Measurements from ENCODE around the gene UBTD1. TPM values are rescaled to one million over a fixed set of nuclear protein-coding genes. Genes with fewer than 3 reads are reported as not detected.
A peak's percentile ranks its signal among the peaks of the same experiment; 100 is the strongest.

UBTD1 gene
- total RNA-seq, 1 experiment from 2014 or later = 19.0 TPM

DNA sequence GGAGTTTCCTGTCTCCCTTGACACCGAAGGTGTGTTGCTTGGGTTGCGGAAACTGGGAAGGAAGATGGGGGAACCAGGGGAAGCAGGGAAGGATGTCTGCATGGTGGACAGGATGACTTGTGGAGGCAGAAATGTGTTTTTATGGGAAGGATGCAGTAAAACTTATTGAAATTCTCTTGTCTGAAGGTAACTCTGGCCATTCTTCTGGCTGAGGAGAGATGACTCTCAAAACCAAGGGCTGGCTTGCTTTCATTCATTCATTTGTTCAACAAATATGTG is 1.5 kb downstream of the UBTD1 start:
- H4K20me1 ChIP-seq (ENCODE audit: control insufficient read depth, insufficient read depth, insufficient read length) = no peaks in the 10 kb centered on the region
- H3K27ac Mint-ChIP-seq = no peak overlapping the region

More for the DNA sequence above, 1.5 kb downstream of the UBTD1 start:
- Histone ChIP-seq H2BK12ac (ENCODE audit: insufficient read length, low read depth, low read length) (no peak overlapping the region), H4K91ac (ENCODE audit: insufficient read length, low read depth, low read length) (no peak overlapping the region), H4K8ac (replicated peaks; ENCODE audit: insufficient read length, low read depth, low read length) (no peak overlapping the region), H3K18ac (ENCODE audit: insufficient read length, low read depth, low read length) (no peak overlapping the region), H2BK20ac (ENCODE audit: low read depth, low read length, poor library complexity, severe bottlenecking) (no peak overlapping the region), H3K4me2 (ENCODE audit: insufficient read depth, insufficient read length, low read length) (peak overlapping the region; percentile 97), H3K4me1 (ENCODE audit: insufficient read depth, low read length) (no peaks in the 10 kb centered on the region; the same call in 1 of the 2 replicates), H3K4ac (ENCODE audit: low read depth, low read length) (no peak overlapping the region), H3K56ac (ENCODE audit: insufficient read length, low read depth, low read length) (no peak overlapping the region), H3K9me3 (ENCODE audit: control insufficient read depth, low read depth, low read length) (no peaks in the 10 kb centered on the region), H3K23me2 (ENCODE audit: insufficient read length, low read depth, low read length, poor library complexity, severe bottlenecking) (peaks cover 14% of the 10 kb centered on the region), H2BK120ac (ENCODE audit: low read depth, low read length, poor library complexity, severe bottlenecking) (no peak overlapping the region), H3T11ph (ENCODE audit: low read length) (no peak overlapping the region), H2AK5ac (ENCODE audit: insufficient read length, low read length) (no peak overlapping the region), H3K27ac (ENCODE audit: insufficient read length, low read depth, low read length) (no peak overlapping the region), H3K23ac (ENCODE audit: insufficient read length, low read depth, low read length) (no peak overlapping the region), H4K5ac (ENCODE audit: insufficient read length, low read depth, low read length) (no peak overlapping the region), H3K79me2 (ENCODE audit: insufficient read depth, low read length) (peaks cover 6% of the 10 kb centered on the region; the same call in 1 of the 2 replicates), H3K14ac (ENCODE audit: insufficient read depth, low read length) (no peak overlapping the region), H2AFZ (ENCODE audit: low read length) (no peak overlapping the region), H3K9ac (ENCODE audit: extremely low read depth, insufficient read length, low read length) (no peak overlapping the region), H3K79me1 (ENCODE audit: insufficient read depth, low read depth, low read length, poor library complexity, severe bottlenecking) (no peaks in the 10 kb centered on the region), H2BK15ac (ENCODE audit: low read depth, low read length) (no peak overlapping the region), H3K27me3 (ENCODE audit: insufficient read depth, low read length) (peaks cover 9% of the 10 kb centered on the region; the same call in 1 of the 2 replicates), H2BK5ac (ENCODE audit: insufficient read length, low read length) (no peak overlapping the region)
- TF ChIP-seq, protein P1, sequence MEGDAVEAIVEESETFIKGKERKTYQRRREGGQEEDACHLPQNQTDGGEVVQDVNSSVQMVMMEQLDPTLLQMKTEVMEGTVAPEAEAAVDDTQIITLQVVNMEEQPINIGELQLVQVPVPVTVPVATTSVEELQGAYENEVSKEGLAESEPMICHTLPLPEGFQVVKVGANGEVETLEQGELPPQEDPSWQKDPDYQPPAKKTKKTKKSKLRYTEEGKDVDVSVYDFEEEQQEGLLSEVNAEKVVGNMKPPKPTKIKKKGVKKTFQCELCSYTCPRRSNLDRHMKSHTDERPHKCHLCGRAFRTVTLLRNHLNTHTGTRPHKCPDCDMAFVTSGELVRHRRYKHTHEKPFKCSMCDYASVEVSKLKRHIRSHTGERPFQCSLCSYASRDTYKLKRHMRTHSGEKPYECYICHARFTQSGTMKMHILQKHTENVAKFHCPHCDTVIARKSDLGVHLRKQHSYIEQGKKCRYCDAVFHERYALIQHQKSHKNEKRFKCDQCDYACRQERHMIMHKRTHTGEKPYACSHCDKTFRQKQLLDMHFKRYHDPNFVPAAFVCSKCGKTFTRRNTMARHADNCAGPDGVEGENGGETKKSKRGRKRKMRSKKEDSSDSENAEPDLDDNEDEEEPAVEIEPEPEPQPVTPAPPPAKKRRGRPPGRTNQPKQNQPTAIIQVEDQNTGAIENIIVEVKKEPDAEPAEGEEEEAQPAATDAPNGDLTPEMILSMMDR (conservative IDR thresholded peaks at IDR 0.05) = no peak
- no peak for DNase-seq
- H3K9me3 Mint-ChIP-seq = no peaks in the 10 kb centered on the region
- H3K36me3 Mint-ChIP-seq (ENCODE audit: insufficient read depth in 1 of 3, low read depth in 3 of 3) = no peaks in the 10 kb centered on the region; a peak in 2 of 7 replicates
- peaks cover 23% of the 10 kb centered on the region for H3K27me3 Mint-ChIP-seq (ENCODE audit: low read depth)
- H3K4me3 Mint-ChIP-seq = peak overlapping the region; percentile 83 to 89
- WGBS (ENCODE audit: extremely low coverage, insufficient read length, low lambda C conversion rate) = no CpG with 5 or more reads among the region's 2 CpGs
- H3K4me1 Mint-ChIP-seq = peaks cover 28 to 38% of the 10 kb centered on the region in 2 experiments
